ENCODE measurements around the gene PAPOLB. TPM values are rescaled to one million over a fixed set of nuclear protein-coding genes. Genes with fewer than 3 reads are reported as not detected.

The PAPOLB gene
- total RNA-seq, 1 experiment from 2014 or later, result 0.07 TPM

GRCh38 chr7:4889682-4890081 lies 27.9 kb upstream of the PAPOLB start:
- BruUV-seq (replicated peaks), result no TSS peak
- H3K27ac Mint-ChIP-seq (ENCODE audit: unreplicated experiment), result no peak overlapping the region
- peaks cover 1% of the 10 kb centered on the region for H3K36me3 Mint-ChIP-seq (ENCODE audit: insufficient read depth, unreplicated experiment)
- intact Hi-C loops (cut with micrococcal nuclease; ENCODE audit: unreplicated experiment), result no loop called here
- no peaks in the 10 kb centered on the region for H3K4me1 Mint-ChIP-seq (ENCODE audit: low read depth, unreplicated experiment)
- H3K27me3 Mint-ChIP-seq (ENCODE audit: unreplicated experiment), result peaks cover 39% of the 10 kb centered on the region
- H3K4me3 Mint-ChIP-seq (ENCODE audit: low read depth, unreplicated experiment), result no peak overlapping the region
- CTCF ChIA-PET, result no interaction called here
- peaks cover 3% of the 10 kb centered on the region for H3K9me3 Mint-ChIP-seq (ENCODE audit: low read depth, unreplicated experiment)
- DNase-seq, result no peak
- TF ChIP-seq, protein P1, sequence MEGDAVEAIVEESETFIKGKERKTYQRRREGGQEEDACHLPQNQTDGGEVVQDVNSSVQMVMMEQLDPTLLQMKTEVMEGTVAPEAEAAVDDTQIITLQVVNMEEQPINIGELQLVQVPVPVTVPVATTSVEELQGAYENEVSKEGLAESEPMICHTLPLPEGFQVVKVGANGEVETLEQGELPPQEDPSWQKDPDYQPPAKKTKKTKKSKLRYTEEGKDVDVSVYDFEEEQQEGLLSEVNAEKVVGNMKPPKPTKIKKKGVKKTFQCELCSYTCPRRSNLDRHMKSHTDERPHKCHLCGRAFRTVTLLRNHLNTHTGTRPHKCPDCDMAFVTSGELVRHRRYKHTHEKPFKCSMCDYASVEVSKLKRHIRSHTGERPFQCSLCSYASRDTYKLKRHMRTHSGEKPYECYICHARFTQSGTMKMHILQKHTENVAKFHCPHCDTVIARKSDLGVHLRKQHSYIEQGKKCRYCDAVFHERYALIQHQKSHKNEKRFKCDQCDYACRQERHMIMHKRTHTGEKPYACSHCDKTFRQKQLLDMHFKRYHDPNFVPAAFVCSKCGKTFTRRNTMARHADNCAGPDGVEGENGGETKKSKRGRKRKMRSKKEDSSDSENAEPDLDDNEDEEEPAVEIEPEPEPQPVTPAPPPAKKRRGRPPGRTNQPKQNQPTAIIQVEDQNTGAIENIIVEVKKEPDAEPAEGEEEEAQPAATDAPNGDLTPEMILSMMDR (IDR thresholded peaks at IDR 0.05; ENCODE audit: unreplicated experiment), result no peak

- H3K4me3 Mint-ChIP-seq (ENCODE audit: low read depth, unreplicated experiment), result no peak overlapping the region
- no TSS peak for BruUV-seq (replicated peaks)
- CTCF ChIA-PET, result interaction anchor here (0.6 kb wide), 4 partner anchors 87 to 687 kb away, joined by 3 to 4 read pairs (median 3); no protein-coding TSS in a partner anchor
- TF ChIP-seq, protein P1 (IDR thresholded peaks at IDR 0.05; ENCODE audit: unreplicated experiment), result no peak
- H3K36me3 Mint-ChIP-seq (ENCODE audit: insufficient read depth, unreplicated experiment), result peaks cover 5% of the 10 kb centered on the region
- intact Hi-C loops (cut with micrococcal nuclease; ENCODE audit: unreplicated experiment), result no loop called here
- no peaks in the 10 kb centered on the region for H3K4me1 Mint-ChIP-seq (ENCODE audit: low read depth, unreplicated experiment)
- no peak overlapping the region for H3K27ac Mint-ChIP-seq (ENCODE audit: unreplicated experiment)
- peaks cover 48% of the 10 kb centered on the region for H3K27me3 Mint-ChIP-seq (ENCODE audit: unreplicated experiment)
- H3K9me3 Mint-ChIP-seq (ENCODE audit: low read depth, unreplicated experiment), result no peaks in the 10 kb centered on the region
- DNase-seq, result no peak
These were observed 26.3 kb upstream of the PAPOLB start for GRCh38 chr7:4888161-4888560.

GRCh38 chr7:4886671-4887070 lies 24.8 kb upstream of the PAPOLB start:
- H3K4me3 Mint-ChIP-seq (ENCODE audit: low read depth, unreplicated experiment), result no peak overlapping the region

GRCh38 chr7:4885317-4885807 lies 23.5 kb upstream of the PAPOLB start:
- Mint-ChIP-seq H3K4me1 (ENCODE audit: low read depth, unreplicated experiment) (no peaks in the 10 kb centered on the region), H3K4me3 (ENCODE audit: low read depth, unreplicated experiment) (no peak overlapping the region), H3K27me3 (ENCODE audit: unreplicated experiment) (peaks cover 45% of the 10 kb centered on the region), H3K9me3 (ENCODE audit: low read depth, unreplicated experiment) (no peaks in the 10 kb centered on the region), H3K36me3 (ENCODE audit: insufficient read depth, unreplicated experiment) (peaks cover 5% of the 10 kb centered on the region), H3K27ac (ENCODE audit: unreplicated experiment) (no peak overlapping the region)
- intact Hi-C loops (cut with micrococcal nuclease; ENCODE audit: unreplicated experiment), result no loop called here
- TF ChIP-seq, protein P1 (IDR thresholded peaks at IDR 0.05; ENCODE audit: unreplicated experiment), result no peak
- DNase-seq, result no peak
- no TSS peak for BruUV-seq (replicated peaks)
- CTCF ChIA-PET, result no interaction called here

More at GRCh38 chr7:4886671-4887070, 24.8 kb upstream of the PAPOLB start:
- H3K9me3 Mint-ChIP-seq (ENCODE audit: low read depth, unreplicated experiment), result no peaks in the 10 kb centered on the region
- peaks cover 56% of the 10 kb centered on the region for H3K27me3 Mint-ChIP-seq (ENCODE audit: unreplicated experiment)
- no peak overlapping the region for H3K27ac Mint-ChIP-seq (ENCODE audit: unreplicated experiment)
- no peaks in the 10 kb centered on the region for H3K4me1 Mint-ChIP-seq (ENCODE audit: low read depth, unreplicated experiment)
- TF ChIP-seq, protein P1 (IDR thresholded peaks at IDR 0.05; ENCODE audit: unreplicated experiment), result no peak
- no peak for DNase-seq
- intact Hi-C loops (cut with micrococcal nuclease; ENCODE audit: unreplicated experiment), result no loop called here
- no TSS peak for BruUV-seq (replicated peaks)
- CTCF ChIA-PET, result no interaction called here
- peaks cover 5% of the 10 kb centered on the region for H3K36me3 Mint-ChIP-seq (ENCODE audit: insufficient read depth, unreplicated experiment)

Measured in Calu3 (cell line).